BLaER1 (cell line): ENCODE data around the gene EIF4ENIF1.
A peak's percentile ranks its signal among the peaks of the same experiment; 100 is the strongest.
"Not testable (repeated sequence)": the region's sequence is repeated elsewhere in the genome, so short reads cannot be mapped to it uniquely, and the experiment has no call there.

ENCODE experiments used
- H3K27ac ChIP-seq: shearing (Covaris generic); formaldehyde crosslinking; 2 replicates; pipeline ENCODE4 v1.8.1; 2022
- H3K27me3 ChIP-seq: shearing (Covaris generic); formaldehyde crosslinking; 2 replicates; pipeline ENCODE4 v1.8.1; 2022
- H3K36me3 ChIP-seq: shearing (Covaris generic); formaldehyde crosslinking; 2 replicates; pipeline ENCODE4 v1.8.1; 2022
- H3K4me1 ChIP-seq: shearing (Covaris generic); formaldehyde crosslinking; 2 replicates; pipeline ENCODE4 v1.8.1; 2022
- H3K4me2 ChIP-seq: shearing (Covaris generic); formaldehyde crosslinking; 2 replicates; pipeline ENCODE4 v1.8.1; 2022
- H3K4me3 ChIP-seq: shearing (Covaris generic); formaldehyde crosslinking; 2 replicates; pipeline ENCODE4 v1.8.1; 2022
- H3K9ac ChIP-seq: shearing (Covaris generic); formaldehyde crosslinking; 2 replicates; pipeline ENCODE4 v1.8.1; 2022
- H3K9me3 ChIP-seq: shearing (Covaris generic); formaldehyde crosslinking; 2 replicates; pipeline ENCODE4 v1.8.1; 2022
- H4K20me1 ChIP-seq: shearing (Covaris generic); formaldehyde crosslinking; 2 replicates; pipeline ENCODE4 v1.8.1; 2022
- Cebpa-rat ChIP-seq: shearing (Covaris generic); IDR thresholded peaks from 2 replicates; pipeline ENCODE4 v1.8.1; 2022

EIF4ENIF1 gene

DNA sequence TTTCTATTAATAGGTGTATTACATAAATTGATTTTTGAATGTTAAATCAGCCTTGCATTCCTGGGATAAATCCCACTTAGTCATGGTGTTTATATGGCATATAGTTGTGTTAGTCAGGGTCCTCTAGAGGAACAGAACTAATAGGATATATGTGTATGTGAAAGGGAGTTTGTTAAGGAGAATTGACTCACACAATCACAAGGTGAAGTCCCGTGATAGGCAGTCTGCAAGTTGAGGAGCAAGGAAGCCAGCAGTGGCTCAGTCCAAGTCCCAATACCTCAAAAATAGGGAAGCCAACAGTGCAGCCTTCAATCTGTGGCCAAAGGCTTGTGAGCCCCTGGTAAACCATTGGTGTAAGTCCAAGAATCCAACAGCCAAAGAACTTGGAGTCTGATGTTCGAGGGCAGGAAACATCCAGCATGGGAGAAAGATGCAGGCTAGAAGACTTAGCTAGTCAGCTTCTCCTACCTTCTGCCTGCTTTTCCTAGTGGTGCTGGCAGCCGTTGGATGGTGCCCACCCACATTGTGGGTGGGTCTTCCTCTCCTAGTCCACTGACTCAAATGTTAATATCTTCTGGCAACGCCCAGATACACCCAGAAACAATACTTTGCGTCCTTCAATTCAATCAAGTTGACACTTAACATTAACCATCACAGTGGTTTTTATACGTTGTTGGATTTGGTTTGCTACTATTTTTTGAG is 19.6 kb upstream of the EIF4ENIF1 start:
- Histone ChIP-seq H3K4me2 (no peak overlapping the region), H4K20me1 (no peaks in the 10 kb centered on the region), H3K4me1 (no peaks in the 10 kb centered on the region), H3K27me3 (no peaks in the 10 kb centered on the region), H3K27ac (no peak overlapping the region), H3K36me3 (peaks cover 88% of the 10 kb centered on the region), H3K9me3 (peaks cover 30% of the 10 kb centered on the region), H3K4me3 (no peak overlapping the region), H3K9ac (no peak overlapping the region)
- no peak for TF ChIP-seq Cebpa-rat

DNA sequence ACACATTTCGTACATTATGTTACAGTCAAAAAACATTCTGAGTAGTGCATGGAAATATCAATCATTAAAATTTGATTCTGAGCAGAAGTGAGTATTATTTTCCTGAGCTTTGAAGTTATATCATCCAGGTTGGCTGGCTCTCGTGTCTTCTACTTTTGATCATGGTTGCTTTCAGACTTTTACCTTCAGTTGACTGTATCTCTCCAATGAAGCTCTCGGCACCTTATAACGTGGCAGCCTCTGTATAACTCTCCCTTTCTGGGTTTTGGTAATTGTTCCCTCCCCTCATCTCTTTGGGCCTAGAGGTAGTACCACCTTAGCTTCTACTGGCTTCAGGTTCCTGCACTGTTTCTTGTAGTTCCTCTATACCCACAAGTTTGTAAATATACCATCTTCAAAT is 18.9 kb upstream of the EIF4ENIF1 start:
- no peaks in the 10 kb centered on the region for H3K27me3 ChIP-seq
- no peaks in the 10 kb centered on the region for H4K20me1 ChIP-seq
- H3K9me3 ChIP-seq = peaks cover 30% of the 10 kb centered on the region
- no peaks in the 10 kb centered on the region for H3K4me1 ChIP-seq
- no peak overlapping the region for H3K4me3 ChIP-seq
- no peak overlapping the region for H3K27ac ChIP-seq
- H3K36me3 ChIP-seq = peaks cover 87% of the 10 kb centered on the region
- no peak for TF ChIP-seq Cebpa-rat
- H3K4me2 ChIP-seq = no peak overlapping the region
- no peak overlapping the region for H3K9ac ChIP-seq

DNA sequence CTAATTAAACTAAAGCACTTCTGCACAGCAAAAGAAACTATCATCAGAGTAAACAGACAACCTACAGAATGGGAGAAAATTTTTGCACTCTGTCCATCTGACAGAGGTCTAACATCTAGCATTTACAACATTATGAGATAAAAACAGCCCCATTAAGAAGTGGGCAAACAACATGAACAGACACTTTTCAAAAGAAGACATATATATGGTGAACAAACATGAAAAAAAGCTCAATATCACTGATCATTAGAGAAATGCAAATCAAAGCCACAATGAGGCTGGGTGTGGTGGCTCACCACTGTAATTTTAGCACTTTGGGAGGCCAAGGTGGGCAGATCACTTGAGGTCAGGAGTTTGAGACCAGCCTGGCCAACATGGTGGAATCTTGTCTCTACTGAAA is 17.9 kb upstream of the EIF4ENIF1 start:
- Histone ChIP-seq H3K9me3 (peaks cover 30% of the 10 kb centered on the region), H3K36me3 (peaks cover 77% of the 10 kb centered on the region)
- H3K4me2 ChIP-seq, H4K20me1 ChIP-seq, H3K4me1 ChIP-seq, H3K27ac ChIP-seq, H3K4me3 ChIP-seq, H3K9ac ChIP-seq, H3K27me3 ChIP-seq: not testable (repeated sequence)

DNA sequence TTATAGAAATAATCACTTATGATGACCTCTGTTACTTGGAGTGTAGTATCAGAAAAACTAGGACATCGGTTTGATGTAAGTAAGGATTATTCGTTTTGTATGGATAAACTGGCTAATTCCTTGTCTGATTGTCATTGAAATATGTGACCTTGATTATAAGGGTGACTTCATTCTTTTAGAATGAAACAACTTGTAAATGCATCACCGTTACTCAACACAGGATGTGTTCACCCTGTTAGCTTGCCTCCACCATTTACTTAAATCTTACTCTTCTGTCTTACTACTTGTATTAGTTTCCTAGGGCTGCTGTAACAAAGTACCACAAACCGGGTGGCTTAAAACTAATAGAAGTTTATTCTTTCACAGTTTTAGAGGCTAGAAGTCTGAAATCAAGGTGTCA is 14.6 kb upstream of the EIF4ENIF1 start:
- H3K4me3 ChIP-seq = no peak overlapping the region
- no peak overlapping the region for H3K4me2 ChIP-seq
- H3K36me3 ChIP-seq = peaks cover 71% of the 10 kb centered on the region

DNA sequence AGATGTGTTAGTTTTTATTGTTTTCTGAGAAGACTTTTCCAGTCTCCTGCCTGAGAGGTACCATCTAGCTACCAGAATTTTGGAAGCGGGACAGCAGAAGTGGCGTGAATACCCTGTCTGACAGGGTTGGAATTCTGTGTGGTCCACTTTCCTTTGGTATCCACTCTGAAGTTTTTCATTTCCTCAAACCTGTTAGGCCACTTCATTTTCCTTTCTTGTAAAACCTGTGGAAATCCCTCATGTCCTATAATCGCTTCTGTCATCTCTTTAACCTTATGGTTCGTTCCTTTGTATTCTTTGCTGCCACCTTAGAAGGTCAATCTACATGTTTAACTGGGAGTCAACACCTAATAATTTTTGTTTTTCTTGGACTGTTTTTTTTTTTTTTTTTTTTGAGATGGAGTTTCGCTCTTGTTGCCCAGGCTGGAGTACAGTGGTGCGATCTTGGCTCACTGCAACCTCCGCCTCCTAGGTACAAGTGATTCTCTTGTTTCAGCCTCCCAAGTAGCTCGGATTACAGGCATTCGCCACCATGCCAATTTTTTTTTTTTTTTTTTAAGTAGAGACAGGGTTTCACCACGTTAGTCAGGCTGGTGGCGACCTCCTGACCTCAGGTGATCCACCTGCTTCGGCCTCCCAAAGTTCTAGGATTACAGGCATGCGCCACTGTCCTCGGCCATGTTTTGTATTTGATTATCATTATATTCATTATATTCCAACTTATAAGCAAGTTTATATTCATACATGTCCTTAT is 13.7 kb upstream of the EIF4ENIF1 start:
- no peak overlapping the region for H3K4me2 ChIP-seq
- H3K9ac ChIP-seq = no peak overlapping the region
- no peaks in the 10 kb centered on the region for H3K4me1 ChIP-seq
- H3K27ac ChIP-seq = no peak overlapping the region
- H3K4me3 ChIP-seq = no peak overlapping the region
- no peaks in the 10 kb centered on the region for H4K20me1 ChIP-seq
- peaks cover 68% of the 10 kb centered on the region for H3K36me3 ChIP-seq
- no peak for TF ChIP-seq Cebpa-rat
- peaks cover 30% of the 10 kb centered on the region for H3K9me3 ChIP-seq
- H3K27me3 ChIP-seq = no peaks in the 10 kb centered on the region

More for the DNA sequence above, 14.6 kb upstream of the EIF4ENIF1 start:
- no peak overlapping the region for H3K27ac ChIP-seq
- no peaks in the 10 kb centered on the region for H3K4me1 ChIP-seq
- no peaks in the 10 kb centered on the region for H3K27me3 ChIP-seq
- H3K9me3 ChIP-seq = peaks cover 30% of the 10 kb centered on the region
- no peak for TF ChIP-seq Cebpa-rat
- H4K20me1 ChIP-seq = no peaks in the 10 kb centered on the region
- no peak overlapping the region for H3K9ac ChIP-seq

DNA sequence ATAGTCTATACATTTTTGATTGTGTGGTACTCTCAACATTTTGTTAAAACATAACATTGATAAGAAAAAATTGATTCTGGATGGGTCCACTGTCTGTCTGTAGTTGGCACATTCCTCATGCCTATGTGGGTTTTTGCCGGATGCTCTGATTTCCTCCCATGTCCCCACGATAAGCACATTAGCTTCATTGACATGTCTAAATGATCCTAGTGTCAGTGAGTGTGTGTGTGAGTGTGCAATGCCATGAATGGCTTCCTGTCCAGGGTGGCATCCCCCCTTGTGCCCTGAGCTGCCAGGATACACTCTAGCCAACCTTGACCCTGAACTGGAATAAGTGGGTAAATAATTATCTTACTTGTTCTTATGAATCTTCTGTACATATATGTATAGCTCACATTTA is 12.1 kb upstream of the EIF4ENIF1 start:
- H3K36me3 ChIP-seq = peaks cover 57% of the 10 kb centered on the region
- H3K4me3 ChIP-seq = no peak overlapping the region
- no peak for TF ChIP-seq Cebpa-rat
- H3K9me3 ChIP-seq = peaks cover 27% of the 10 kb centered on the region
- no peaks in the 10 kb centered on the region for H3K27me3 ChIP-seq
- no peak overlapping the region for H3K9ac ChIP-seq
- no peaks in the 10 kb centered on the region for H4K20me1 ChIP-seq
- H3K4me1 ChIP-seq = no peaks in the 10 kb centered on the region
- H3K27ac ChIP-seq = no peak overlapping the region
- H3K4me2 ChIP-seq = no peak overlapping the region

DNA sequence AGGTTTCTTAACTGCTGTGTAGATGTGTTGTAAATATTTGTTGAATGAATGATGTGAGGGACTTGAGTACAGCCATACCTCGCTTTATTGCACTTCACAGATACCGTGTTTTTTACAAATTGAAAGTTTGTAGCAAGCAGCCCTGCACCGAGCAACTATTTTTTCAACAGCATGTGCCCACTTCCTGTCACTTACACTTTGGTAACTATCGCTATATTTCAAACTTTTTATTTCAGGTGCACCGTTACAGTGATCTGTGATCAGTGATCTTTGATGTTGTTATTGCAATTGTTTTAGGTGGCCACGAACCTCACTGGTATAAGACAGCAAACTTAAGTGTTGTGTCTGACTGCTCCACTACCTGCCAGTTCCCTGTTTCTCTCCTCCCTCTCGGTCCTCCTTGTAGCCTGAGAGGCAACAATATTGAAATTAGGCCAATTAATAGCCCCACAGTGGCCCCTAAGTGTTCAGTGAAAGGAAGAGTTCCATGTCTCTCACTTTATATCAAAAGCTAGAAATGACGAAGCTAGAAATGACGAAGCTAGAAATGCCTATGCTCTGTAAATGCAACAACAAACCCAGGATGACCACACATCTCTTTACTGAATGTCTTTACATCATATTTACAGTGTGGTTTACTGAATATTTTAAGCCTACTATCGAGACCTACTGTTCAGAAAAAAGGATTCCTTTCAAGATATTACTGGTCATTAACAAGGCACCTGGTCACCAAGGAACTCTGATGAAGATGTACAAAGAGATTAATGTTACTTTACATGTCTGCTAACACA is 7.7 kb upstream of the EIF4ENIF1 start:
- Histone ChIP-seq H3K9ac (peak overlapping the region; percentile 75), H3K27ac (peak overlapping the region; percentile 53), H3K27me3 (no peaks in the 10 kb centered on the region), H3K4me2 (peak overlapping the region; percentile 83), H3K4me1 (peaks cover 22% of the 10 kb centered on the region), H3K4me3 (peak overlapping the region; percentile 82), H3K36me3 (peaks cover 32% of the 10 kb centered on the region), H3K9me3 (peaks cover 10% of the 10 kb centered on the region), H4K20me1 (no peaks in the 10 kb centered on the region)
- no peak for TF ChIP-seq Cebpa-rat

DNA sequence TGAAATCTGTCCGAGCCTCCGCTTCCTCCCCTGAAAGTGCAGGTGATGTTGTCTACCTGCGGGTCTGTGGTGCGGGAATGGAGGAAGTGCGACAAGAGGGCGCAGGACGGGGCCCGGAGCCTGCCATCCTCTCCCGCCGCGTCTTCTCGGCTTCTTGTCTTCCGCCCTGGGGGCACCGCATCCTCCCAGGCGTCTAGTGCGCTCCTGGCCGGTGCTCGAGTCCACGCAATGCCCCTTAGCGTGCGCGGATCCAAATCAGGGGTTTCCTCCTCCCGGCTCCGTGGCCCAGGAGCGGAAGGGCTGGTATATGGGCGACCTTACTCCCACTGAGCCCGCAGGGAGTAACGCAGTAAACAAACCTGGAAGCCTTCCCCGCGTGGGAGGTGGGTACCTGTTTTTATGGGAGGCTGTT is 7.1 kb upstream of the EIF4ENIF1 start:
- Histone ChIP-seq H3K27me3 (no peaks in the 10 kb centered on the region), H3K9me3 (peaks cover 10% of the 10 kb centered on the region), H4K20me1 (no peaks in the 10 kb centered on the region), H3K9ac (peak overlapping the region; percentile 75), H3K27ac (peak overlapping the region; percentile 53), H3K4me1 (peaks cover 28% of the 10 kb centered on the region), H3K4me3 (peak overlapping the region; percentile 82), H3K36me3 (peaks cover 27% of the 10 kb centered on the region), H3K4me2 (peak overlapping the region; percentile 83)
- TF ChIP-seq Cebpa-rat = no peak

DNA sequence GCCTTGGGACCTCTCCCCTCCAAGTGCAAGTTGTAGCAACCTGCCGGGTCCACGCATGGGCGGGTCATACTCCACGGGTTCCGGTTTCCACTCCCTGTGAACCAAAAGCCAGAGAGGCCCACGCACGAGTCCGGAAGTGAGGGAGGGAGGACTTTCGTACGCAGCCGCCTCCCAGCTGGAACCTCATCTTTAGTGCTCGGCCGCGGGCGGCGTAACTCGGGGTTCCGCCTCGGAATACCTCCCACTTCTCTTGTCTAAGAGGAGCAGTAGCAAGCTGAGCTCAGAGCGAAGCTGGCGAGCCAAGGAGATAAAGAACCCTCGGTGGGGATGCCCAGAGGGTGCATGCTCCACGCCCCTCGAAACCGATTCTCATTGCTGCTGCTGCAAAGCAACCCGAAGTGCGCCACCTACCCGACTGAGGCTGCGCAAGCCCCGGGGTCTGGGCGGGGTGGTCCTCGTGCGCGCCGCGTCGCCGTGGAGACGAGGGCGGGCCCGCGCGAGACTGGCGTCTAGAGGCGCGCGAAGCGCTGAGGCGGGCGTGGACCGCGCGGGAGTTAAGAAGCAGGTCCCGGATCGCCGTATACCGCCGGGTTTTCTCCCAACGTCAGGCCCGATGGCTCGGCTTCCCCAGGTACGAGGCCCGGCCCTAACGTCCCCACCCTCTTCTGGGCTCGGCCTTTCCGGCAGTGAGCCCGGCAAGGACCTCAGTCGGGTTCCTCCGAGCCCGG is 6.5 kb upstream of the EIF4ENIF1 start, which contains the start of gene SFI1:
Gene SFI1, plus strand, starts transcription at position 530 of the 728 bp plus-strand sequence. CDS start 11,749 bp downstream, outside the sequence.
- peaks cover 10% of the 10 kb centered on the region for H3K9me3 ChIP-seq
- no peaks in the 10 kb centered on the region for H3K27me3 ChIP-seq
- H3K27ac ChIP-seq = peak within 1 kb of the TSS; percentile 53
- H3K4me2 ChIP-seq = peak within 1 kb of the TSS; percentile 83
- peak within 1 kb of the TSS; percentile 82 for H3K4me3 ChIP-seq
- no peaks in the 10 kb centered on the region for H4K20me1 ChIP-seq
- peaks cover 34% of the 10 kb centered on the region for H3K4me1 ChIP-seq
- H3K9ac ChIP-seq = peak within 1 kb of the TSS; percentile 75
- H3K36me3 ChIP-seq = peaks cover 21% of the 10 kb centered on the region
- TF ChIP-seq Cebpa-rat = no peak
